Stimulated activated naive CD8-positive, alpha-beta T cell treated with anti-CD3 and anti-CD28 coated beads, Interleukin-15, Interleukin-2, amounts not matched to agents 100 U/mL and 50 U/mL, for 24 hours (primary cell): ENCODE data around the gene ELP5.

Source experiments
- ATAC-seq: fragments of 150-1000 bp; cut with Tn5 transposase; one replicate; pipeline ENCODE4 v1.10.0; 2021
- DNase-seq: peaks from one replicate; pipeline ENCODE4 v3.0.0; 2021

Gene ELP5

GRCh38 chr17:7219229-7219811 lies 32.7 kb upstream of the ELP5 start:
- DNase-seq (no peak), ATAC-seq (no peak)

- peak; percentile 80 for ATAC-seq
- DNase-seq = peak; percentile 90
Measured at GRCh38 chr17:7219812-7220592, 32.0 kb upstream of the ELP5 start, which contains the start of the genes ACADVL and DLG4. Gene ACADVL (plus strand): TSS chr17:7219938. CDS start chr17:7219985, 47 bp downstream. Gene DLG4 (minus strand): TSS chr17:7219836.

- DNase-seq (peak; percentile 69), ATAC-seq (peak; percentile 37)
Measured at GRCh38 chr17:7220593-7221277, 31.3 kb upstream of the ELP5 start.

GRCh38 chr17:7221278-7222092 lies 30.5 kb upstream of the ELP5 start:
- no peak for DNase-seq
- ATAC-seq = no peak

- ATAC-seq (no peak), DNase-seq (no peak)
Measured at GRCh38 chr17:7222093-7222971, 29.7 kb upstream of the ELP5 start.

GRCh38 chr17:7222972-7223292 lies 29.1 kb upstream of the ELP5 start:
- DNase-seq (no peak), ATAC-seq (no peak)

GRCh38 chr17:7223375-7223774 lies 28.6 kb upstream of the ELP5 start:
- DNase-seq (no peak), ATAC-seq (no peak)

GRCh38 chr17:7224110-7224509 lies 27.9 kb upstream of the ELP5 start:
- DNase-seq = no peak
- no peak for ATAC-seq

- no peak for ATAC-seq
- DNase-seq = no peak
Measured at GRCh38 chr17:7224661-7225111, 27.3 kb upstream of the ELP5 start.

- ATAC-seq = no peak
Measured at GRCh38 chr17:7225711-7226331, 26.2 kb upstream of the ELP5 start.

GRCh38 chr17:7226721-7227710 lies 25.0 kb upstream of the ELP5 start:
- ATAC-seq (no peak), DNase-seq (no peak)

More at GRCh38 chr17:7225711-7226331, 26.2 kb upstream of the ELP5 start:
- no peak for DNase-seq

GRCh38 chr17:7228920-7229319 lies 23.1 kb upstream of the ELP5 start:
- DNase-seq = no peak
- ATAC-seq = no peak

GRCh38 chr17:7229504-7229903 lies 22.5 kb upstream of the ELP5 start:
- no peak for DNase-seq
- ATAC-seq = no peak

GRCh38 chr17:7232114-7232513 lies 19.9 kb upstream of the ELP5 start:
- no peak for ATAC-seq
- DNase-seq = no peak

GRCh38 chr17:7233701-7234082 lies 18.3 kb upstream of the ELP5 start:
- peak; percentile 1 for ATAC-seq
- no peak for DNase-seq

GRCh38 chr17:7234083-7234951 lies 17.7 kb upstream of the ELP5 start, which contains the start of gene DVL2:
Gene DVL2 (minus strand): TSS chr17:7234517. CDS start chr17:7234262, 255 bp downstream.
- ATAC-seq = peak; percentile 40
- DNase-seq = peak; percentile 96

- ATAC-seq = no peak
Measured at GRCh38 chr17:7235693-7236665, 16.0 kb upstream of the ELP5 start.

More at GRCh38 chr17:7235693-7236665, 16.0 kb upstream of the ELP5 start:
- DNase-seq = no peak
